RPMI7951 (cell line): ENCODE data around the gene AADAT. TPM values are rescaled to one million over a fixed set of nuclear protein-coding genes. Genes with fewer than 3 reads are reported as not detected.

Experiments
- DNase-seq: peaks from one replicate; pipeline ENCODE4 v3.0.0-alpha.2; 2012; ENCODE audit warnings: low read depth
- total RNA-seq: library from RNA; depleted of rRNA; stranded (reverse); fragments of >200 nt; shearing (Covaris generic); gene quantifications from 2 replicates; pipeline ENCODE4 v1.2.3, GENCODE V29; 2014; rRNA removed

AADAT gene
- total RNA-seq, 1 experiment from 2014 or later = 4.7 TPM

- no peak for DNase-seq
These were observed 55.8 kb downstream of the AADAT start for GRCh38 chr4:170033999-170034398.

GRCh38 chr4:170030121-170030520, 59.6 kb downstream of the AADAT start:
- DNase-seq = no peak

GRCh38 chr4:170027181-170027829, 62.5 kb downstream of the AADAT start:
- peak; percentile 92 for DNase-seq

GRCh38 chr4:170026253-170027021, 63.3 kb downstream of the AADAT start, which contains the start of gene MFAP3L:
MFAP3L (minus strand) TSS chr4:170026395; CDS start chr4:170005877, 20,518 bp downstream.
- DNase-seq = peak; percentile 81

GRCh38 chr4:170025523-170026252, 64.1 kb downstream of the AADAT start:
- DNase-seq = no peak

GRCh38 chr4:170022211-170022610, 67.5 kb downstream of the AADAT start:
- no peak for DNase-seq

GRCh38 chr4:170017252-170017651, 72.5 kb downstream of the AADAT start:
- no peak for DNase-seq

GRCh38 chr4:170015285-170015684, 74.5 kb downstream of the AADAT start:
- DNase-seq = no peak

GRCh38 chr4:170014359-170015011, 75.3 kb downstream of the AADAT start:
- DNase-seq = peak; percentile 29

- DNase-seq = no peak
These were observed 77.2 kb downstream of the AADAT start for GRCh38 chr4:170012629-170012958.

GRCh38 chr4:170011921-170012628, 77.7 kb downstream of the AADAT start:
- DNase-seq = no peak

Other genes starting within 250 kb of the AADAT start
- 0.48 and 1.9 TPM in 2 replicates for gene MFAP3L, start 63.6 kb downstream of the AADAT start, total RNA-seq